ENCODE measurements around the gene PCDH9.

DNA sequence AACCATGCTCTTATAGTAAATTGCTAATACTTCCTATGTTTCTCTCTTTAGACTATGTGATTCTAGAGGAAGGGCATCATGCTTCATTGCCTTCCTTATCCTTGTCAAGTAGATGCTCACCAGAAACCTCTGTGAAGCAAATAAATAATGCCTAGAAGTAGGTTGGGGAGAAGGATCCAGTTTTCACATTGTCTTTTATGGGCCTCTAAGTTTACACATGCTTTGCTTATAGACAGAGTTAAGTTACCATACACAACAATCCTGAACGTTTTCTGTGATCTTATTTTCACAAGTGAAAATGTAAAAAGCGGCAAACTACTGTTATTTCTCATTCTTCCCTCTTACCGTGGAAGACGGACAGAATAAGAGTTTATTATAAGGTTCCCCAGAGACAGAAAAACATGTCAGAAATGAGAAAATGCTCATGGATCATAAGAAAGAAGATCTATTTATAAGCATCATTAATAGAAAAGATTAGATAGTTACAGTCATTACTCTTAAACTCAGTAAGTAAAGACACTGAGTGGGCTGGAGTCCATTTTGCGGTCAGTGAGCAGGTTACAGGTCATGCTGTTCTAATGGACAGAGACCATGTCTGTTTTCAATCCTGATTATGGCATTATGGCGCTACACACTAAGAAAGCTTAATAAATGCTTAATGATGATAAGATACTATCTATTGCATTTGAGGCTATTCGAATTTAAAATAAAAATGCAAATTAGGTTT lies 723.9 kb downstream of the PCDH9 start:
- TF ChIP-seq CTCF (IDR thresholded peaks at IDR 0.05; ENCODE audit: insufficient read depth, low read depth, low read length) (no peak), EZH2 (IDR thresholded peaks at IDR 0.05; ENCODE audit: insufficient read depth, low read length) (no peak)

Measured in astrocyte (in vitro differentiated cells and primary cell).